Astrocyte (in vitro differentiated cells and primary cell): ENCODE measurements around the gene SCNN1A. TPM values are rescaled to one million over a fixed set of nuclear protein-coding genes. Genes with fewer than 3 reads are reported as not detected.

Experiments used
- DNase-seq: peaks from one replicate; pipeline ENCODE4 v3.0.0-alpha.2; 2010; ENCODE audit warnings: low read depth
- FAIRE-seq: peaks from 2 replicates; lab custom pipeline; 2011; peaks lifted over from hg19 to GRCh38; lab: Jason Lieb, UNC
- H2AFZ ChIP-seq: 2 replicates; pipeline ENCODE4 v1.6.0; 2012; ENCODE audit warnings: low read depth, low read length, inconsistent platforms
- H3K27ac ChIP-seq: 2 replicates; pipeline ENCODE4 v1.5.1; 2011; ENCODE audit warnings: low read depth, low read length, inconsistent platforms
- H3K27me3 ChIP-seq: 2 replicates; pipeline ENCODE4 v1.6.0; 2011; ENCODE audit warnings: low read length, inconsistent platforms; ENCODE audit not compliant: insufficient read depth
- H3K36me3 ChIP-seq: 2 replicates; pipeline ENCODE4 v1.5.1; 2011; ENCODE audit warnings: low read length, inconsistent platforms; ENCODE audit not compliant: insufficient read depth
- H3K4me1 ChIP-seq: 2 replicates; pipeline ENCODE4 v1.5.1; 2011; ENCODE audit warnings: low read length, inconsistent platforms; ENCODE audit not compliant: insufficient read depth
- H3K4me2 ChIP-seq: 2 replicates; pipeline ENCODE4 v1.6.0; 2012; ENCODE audit warnings: low read length, inconsistent platforms
- H3K4me3 ChIP-seq: 2 replicates; pipeline ENCODE4 v1.5.1; 2011; ENCODE audit warnings: low read depth, mild to moderate bottlenecking, low read length, inconsistent platforms; ENCODE audit not compliant: insufficient read depth
- H3K79me2 ChIP-seq: 2 replicates; pipeline ENCODE4 v1.6.0; 2012; ENCODE audit warnings: mild to moderate bottlenecking, low read length, inconsistent platforms; ENCODE audit not compliant: insufficient read depth
- H3K9ac ChIP-seq: 2 replicates; pipeline ENCODE4 v1.6.0; 2012; ENCODE audit warnings: mild to moderate bottlenecking, low read length, inconsistent platforms
- H3K9me3 ChIP-seq: 2 replicates; pipeline ENCODE4 v1.5.1; 2012; ENCODE audit warnings: low read depth, mild to moderate bottlenecking, low read length, inconsistent platforms; ENCODE audit not compliant: insufficient read depth
- H4K20me1 ChIP-seq: 2 replicates; pipeline ENCODE4 v1.6.0; 2012; ENCODE audit warnings: low read length, inconsistent platforms; ENCODE audit not compliant: insufficient read depth
- H3K27ac Mint-ChIP-seq: one replicate; pipeline ENCODE4 v1.8.0; 2021; ENCODE audit warnings: mild to moderate bottlenecking, mixed read lengths; ENCODE audit not compliant: unreplicated experiment
- H3K27me3 Mint-ChIP-seq: one replicate; pipeline ENCODE4 v1.8.0; 2021; ENCODE audit warnings: low read depth, mixed read lengths; ENCODE audit not compliant: unreplicated experiment
- H3K36me3 Mint-ChIP-seq: one replicate; pipeline ENCODE4 v1.8.0; 2021; ENCODE audit warnings: low read depth, mixed read lengths; ENCODE audit not compliant: unreplicated experiment
- H3K4me1 Mint-ChIP-seq: one replicate; pipeline ENCODE4 v1.8.0; 2021; ENCODE audit warnings: low read depth, mixed read lengths; ENCODE audit not compliant: unreplicated experiment
- H3K4me3 Mint-ChIP-seq: one replicate; pipeline ENCODE4 v1.8.0; 2021; ENCODE audit warnings: mild to moderate bottlenecking, moderate library complexity, mixed read lengths; ENCODE audit not compliant: unreplicated experiment
- H3K9me3 Mint-ChIP-seq: one replicate; pipeline ENCODE4 v1.8.0; 2021; ENCODE audit warnings: mild to moderate bottlenecking, mixed read lengths; ENCODE audit not compliant: unreplicated experiment
- CTCF ChIP-seq: IDR thresholded peaks from 2 replicates; pipeline ENCODE4 v1.5.1; 2011; ENCODE audit warnings: low read depth, mild to moderate bottlenecking, inconsistent platforms, low read length, moderate library complexity; ENCODE audit not compliant: insufficient read depth
- EZH2 ChIP-seq: IDR thresholded peaks from 2 replicates; pipeline ENCODE4 v1.6.1; 2012; ENCODE audit warnings: mild to moderate bottlenecking, low read length, inconsistent platforms; ENCODE audit not compliant: insufficient read depth
- total RNA-seq: library from RNA; stranded (reverse); gene quantifications from 2 replicates; pipeline ENCODE4 v1.2.1, GENCODE V29; 2021

Gene SCNN1A
- total RNA-seq, 1 donor from 2014 or later = 1.3 TPM

GRCh38 chr12:6347367-6348338, 27.7 kb downstream of the SCNN1A start:
- Mint-ChIP-seq H3K4me1 (peaks cover 20% of the 10 kb centered on the region), H3K27me3 (peaks cover 4% of the 10 kb centered on the region), H3K36me3 (no peaks in the 10 kb centered on the region), H3K4me3 (no peak overlapping the region), H3K9me3 (no peaks in the 10 kb centered on the region), H3K27ac (no peak overlapping the region)
- Histone ChIP-seq H3K79me2 (peaks cover under 1% of the 10 kb centered on the region), H3K4me1 (peaks cover 15% of the 10 kb centered on the region), H3K27ac (no peak overlapping the region), H3K4me3 (no peak overlapping the region), H3K4me2 (no peak overlapping the region), H3K27me3 (no peaks in the 10 kb centered on the region), H3K36me3 (no peaks in the 10 kb centered on the region), H3K9me3 (no peaks in the 10 kb centered on the region), H4K20me1 (no peaks in the 10 kb centered on the region), H2AFZ (no peak overlapping the region), H3K9ac (no peak overlapping the region)
- no peak for TF ChIP-seq EZH2
- no peak for FAIRE-seq
- peak; percentile 68 for DNase-seq

- Mint-ChIP-seq H3K4me1 (peaks cover 23% of the 10 kb centered on the region), H3K9me3 (no peaks in the 10 kb centered on the region), H3K4me3 (no peak overlapping the region), H3K27me3 (peaks cover 4% of the 10 kb centered on the region), H3K36me3 (no peaks in the 10 kb centered on the region), H3K27ac (no peak overlapping the region)
- Histone ChIP-seq H3K4me2 (no peak overlapping the region), H4K20me1 (no peaks in the 10 kb centered on the region), H3K4me1 (peaks cover 22% of the 10 kb centered on the region), H3K9me3 (no peaks in the 10 kb centered on the region), H3K79me2 (peaks cover 8% of the 10 kb centered on the region), H3K4me3 (no peak overlapping the region), H2AFZ (no peak overlapping the region), H3K27me3 (no peaks in the 10 kb centered on the region), H3K27ac (no peak overlapping the region), H3K9ac (no peak overlapping the region), H3K36me3 (no peaks in the 10 kb centered on the region)
- DNase-seq = no peak
- FAIRE-seq = no peak
- TF ChIP-seq CTCF (no peak), EZH2 (no peak)
These were observed 28.4 kb downstream of the SCNN1A start for GRCh38 chr12:6346942-6347341.

- Mint-ChIP-seq H3K4me1 (peaks cover 25% of the 10 kb centered on the region), H3K27ac (no peak overlapping the region), H3K36me3 (no peaks in the 10 kb centered on the region), H3K4me3 (no peak overlapping the region), H3K9me3 (no peaks in the 10 kb centered on the region), H3K27me3 (peaks cover 4% of the 10 kb centered on the region)
- no peak overlapping the region for H3K27ac ChIP-seq
- no peaks in the 10 kb centered on the region for H3K36me3 ChIP-seq
- TF ChIP-seq EZH2 (no peak), CTCF (no peak)
- no peaks in the 10 kb centered on the region for H4K20me1 ChIP-seq
- no peak for FAIRE-seq
- H3K4me2 ChIP-seq = peak overlapping the region; percentile 53
- no peaks in the 10 kb centered on the region for H3K9me3 ChIP-seq
- peaks cover 23% of the 10 kb centered on the region for H3K4me1 ChIP-seq
- no peak overlapping the region for H3K4me3 ChIP-seq
- no peak overlapping the region for H3K9ac ChIP-seq
- DNase-seq = no peak
- H3K79me2 ChIP-seq = peaks cover 14% of the 10 kb centered on the region
- H2AFZ ChIP-seq = no peak overlapping the region
- no peaks in the 10 kb centered on the region for H3K27me3 ChIP-seq
These were observed 29.0 kb downstream of the SCNN1A start for GRCh38 chr12:6346235-6346832.
